HepG2 (cell line): ENCODE data around the gene MLST8. TPM values are rescaled to one million over a fixed set of nuclear protein-coding genes. Genes with fewer than 3 reads are reported as not detected.

Source experiments
- AHR ChIP-seq: IDR thresholded peaks from 2 replicates; pipeline ENCODE4 v1.6.1; 2018; ENCODE audit warnings: missing genetic modification reagents, missing compliant biosample characterization
- BCLAF1 ChIP-seq: fragments of 450-650 bp; IDR thresholded peaks from 2 replicates; pipeline ENCODE4 v1.6.1; 2017; ENCODE audit warnings: mild to moderate bottlenecking
- DR1 ChIP-seq: sonication (generic); formaldehyde crosslinking; IDR thresholded peaks from 2 replicates; pipeline ENCODE4 v1.8.0; 2021; ENCODE audit warnings: mild to moderate bottlenecking, missing genetic modification reagents, inconsistent platforms
- EHMT2 ChIP-seq: fragments of 200-600 bp; sonication (generic); IDR thresholded peaks from 2 replicates; pipeline ENCODE4 v1.7.0; 2017; ENCODE audit warnings: antibody characterized with exemption, low read depth, low read length, borderline replicate concordance
- HNF1A ChIP-seq, 2 experiments: sonication (generic) in 1 of 2; formaldehyde crosslinking in 1 of 2; IDR thresholded peaks; 2 replicates each; pipeline versions ENCODE4 v1.4.0 to v1.6.1; 2016 to 2020; ENCODE audit warnings: borderline replicate concordance in 1 of 2, low read depth in 1 of 2, mild to moderate bottlenecking in 1 of 2, missing genetic modification reagents in 1 of 2
- KLF9 ChIP-seq: IDR thresholded peaks from 2 replicates; pipeline ENCODE4 v1.6.1; 2016; ENCODE audit warnings: low read depth
- POGK ChIP-seq: sonication (generic); formaldehyde crosslinking; conservative IDR thresholded peaks from 2 replicates; pipeline ENCODE4 v1.8.0; 2022; ENCODE audit warnings: mild to moderate bottlenecking, moderate library complexity, missing genetic modification reagents
- ZNF33B ChIP-seq: sonication (generic); formaldehyde crosslinking; IDR thresholded peaks from 2 replicates; pipeline ENCODE4 v1.5.1; 2020; ENCODE audit warnings: mild to moderate bottlenecking, missing genetic modification reagents
- ZNF660 ChIP-seq: sonication (generic); formaldehyde crosslinking; IDR thresholded peaks from 2 replicates; pipeline ENCODE4 v1.5.1; 2020; ENCODE audit warnings: mild to moderate bottlenecking, low read depth, missing genetic modification reagents, borderline replicate concordance
- ZNF749 ChIP-seq: sonication (generic); formaldehyde crosslinking; IDR thresholded peaks from 2 replicates; pipeline ENCODE4 v1.8.0; 2022; ENCODE audit warnings: mild to moderate bottlenecking, missing genetic modification reagents, moderate library complexity, borderline replicate concordance
- polyA plus RNA-seq, 8 experiments: library from polyadenylated mRNA; depleted of rRNA in 3 of 8; stranded (reverse) in 7 of 8; unstranded in 1 of 8; fragments of >200 nt; fragmentation: Illumina TruSeq in 4 of 8; extraction: Trizol in 4 of 8; gene quantifications; 2 replicates each; pipeline versions ENCODE4 v1.2.1 to v1.2.3, GENCODE V29; 2011 to 2016; ENCODE audit warnings: low read depth in 4 of 8, missing spikeins in 1 of 8, mixed read lengths in 1 of 8; ENCODE audit not compliant: insufficient read depth in 1 of 8
- total RNA-seq, 5 experiments: library from RNA; depleted of rRNA; stranded (reverse); fragments of >200 nt; fragmentation: Illumina TruSeq; extraction: Trizol; gene quantifications; 2 replicates each; pipeline ENCODE4 v1.2.3, GENCODE V29; 2016; ENCODE audit warnings: low read depth in 1 of 5
- TF ChIP-seq, protein P1 (sequence below): sonication (generic); formaldehyde crosslinking; IDR thresholded peaks from 2 replicates; pipeline ENCODE4 v1.5.1; 2020; ENCODE audit warnings: mild to moderate bottlenecking, missing genetic modification reagents, borderline replicate concordance

MLST8 gene
- total and polyA plus RNA-seq, 2 of the 13 experiments (the other 11 are each of a cell fraction or from before 2014, with no cell fraction given): 30.8 to 72.7 TPM

GRCh38 chr16:2236337-2237101 is 31.3 kb downstream of the MLST8 start, which contains the start of gene DNASE1L2 (continued):
- no peak for TF ChIP-seq BCLAF1
- TF ChIP-seq KLF9 (CRISPR knock-in tag): no peak
- no peak for TF ChIP-seq ZNF33B (CRISPR knock-in tag)
- TF ChIP-seq ZNF660 (CRISPR knock-in tag): no peak
- TF ChIP-seq, protein P1, sequence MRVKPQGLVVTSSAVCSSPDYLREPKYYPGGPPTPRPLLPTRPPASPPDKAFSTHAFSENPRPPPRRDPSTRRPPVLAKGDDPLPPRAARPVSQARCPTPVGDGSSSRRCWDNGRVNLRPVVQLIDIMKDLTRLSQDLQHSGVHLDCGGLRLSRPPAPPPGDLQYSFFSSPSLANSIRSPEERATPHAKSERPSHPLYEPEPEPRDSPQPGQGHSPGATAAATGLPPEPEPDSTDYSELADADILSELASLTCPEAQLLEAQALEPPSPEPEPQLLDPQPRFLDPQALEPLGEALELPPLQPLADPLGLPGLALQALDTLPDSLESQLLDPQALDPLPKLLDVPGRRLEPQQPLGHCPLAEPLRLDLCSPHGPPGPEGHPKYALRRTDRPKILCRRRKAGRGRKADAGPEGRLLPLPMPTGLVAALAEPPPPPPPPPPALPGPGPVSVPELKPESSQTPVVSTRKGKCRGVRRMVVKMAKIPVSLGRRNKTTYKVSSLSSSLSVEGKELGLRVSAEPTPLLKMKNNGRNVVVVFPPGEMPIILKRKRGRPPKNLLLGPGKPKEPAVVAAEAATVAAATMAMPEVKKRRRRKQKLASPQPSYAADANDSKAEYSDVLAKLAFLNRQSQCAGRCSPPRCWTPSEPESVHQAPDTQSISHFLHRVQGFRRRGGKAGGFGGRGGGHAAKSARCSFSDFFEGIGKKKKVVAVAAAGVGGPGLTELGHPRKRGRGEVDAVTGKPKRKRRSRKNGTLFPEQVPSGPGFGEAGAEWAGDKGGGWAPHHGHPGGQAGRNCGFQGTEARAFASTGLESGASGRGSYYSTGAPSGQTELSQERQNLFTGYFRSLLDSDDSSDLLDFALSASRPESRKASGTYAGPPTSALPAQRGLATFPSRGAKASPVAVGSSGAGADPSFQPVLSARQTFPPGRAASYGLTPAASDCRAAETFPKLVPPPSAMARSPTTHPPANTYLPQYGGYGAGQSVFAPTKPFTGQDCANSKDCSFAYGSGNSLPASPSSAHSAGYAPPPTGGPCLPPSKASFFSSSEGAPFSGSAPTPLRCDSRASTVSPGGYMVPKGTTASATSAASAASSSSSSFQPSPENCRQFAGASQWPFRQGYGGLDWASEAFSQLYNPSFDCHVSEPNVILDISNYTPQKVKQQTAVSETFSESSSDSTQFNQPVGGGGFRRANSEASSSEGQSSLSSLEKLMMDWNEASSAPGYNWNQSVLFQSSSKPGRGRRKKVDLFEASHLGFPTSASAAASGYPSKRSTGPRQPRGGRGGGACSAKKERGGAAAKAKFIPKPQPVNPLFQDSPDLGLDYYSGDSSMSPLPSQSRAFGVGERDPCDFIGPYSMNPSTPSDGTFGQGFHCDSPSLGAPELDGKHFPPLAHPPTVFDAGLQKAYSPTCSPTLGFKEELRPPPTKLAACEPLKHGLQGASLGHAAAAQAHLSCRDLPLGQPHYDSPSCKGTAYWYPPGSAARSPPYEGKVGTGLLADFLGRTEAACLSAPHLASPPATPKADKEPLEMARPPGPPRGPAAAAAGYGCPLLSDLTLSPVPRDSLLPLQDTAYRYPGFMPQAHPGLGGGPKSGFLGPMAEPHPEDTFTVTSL (CRISPR knock-in tag): no peak
- 0 out of 2 replicates have a peak, but pooled peaks have one; percentile 39 for TF ChIP-seq POGK (CRISPR knock-in tag)
- TF ChIP-seq DR1 (CRISPR knock-in tag): no peak
- no peak for TF ChIP-seq EHMT2
- no peak for TF ChIP-seq AHR (CRISPR knock-in tag)
- no peak for TF ChIP-seq ZNF749 (CRISPR knock-in tag)
- TF ChIP-seq HNF1A (IDR thresholded peaks at IDR 0.05; ENCODE audit: low read depth): no peak
- TF ChIP-seq HNF1A (CRISPR knock-in tag; IDR thresholded peaks at IDR 0.05; ENCODE audit: borderline replicate concordance): no peak
